A673 (cell line): ENCODE results near the gene CWC15.

Source experiments
- CTCF ChIP-seq: fragments of 300-800, 200-600 bp; sonication (generic); conservative IDR thresholded peaks from 2 replicates; pipeline ENCODE4 v1.5.1; 2017; ENCODE audit warnings: low read depth, mild to moderate bottlenecking, antibody characterized with exemption, low read length, moderate library complexity, mixed read lengths
- EZH2 ChIP-seq: fragments of 200-600 bp; sonication (generic); IDR thresholded peaks from 2 replicates; pipeline ENCODE4 v1.6.1; 2017; ENCODE audit warnings: borderline replicate concordance, low read depth, mild to moderate bottlenecking, mixed read lengths, antibody characterized with exemption, low read length; ENCODE audit not compliant: poor library complexity, severe bottlenecking

DNA sequence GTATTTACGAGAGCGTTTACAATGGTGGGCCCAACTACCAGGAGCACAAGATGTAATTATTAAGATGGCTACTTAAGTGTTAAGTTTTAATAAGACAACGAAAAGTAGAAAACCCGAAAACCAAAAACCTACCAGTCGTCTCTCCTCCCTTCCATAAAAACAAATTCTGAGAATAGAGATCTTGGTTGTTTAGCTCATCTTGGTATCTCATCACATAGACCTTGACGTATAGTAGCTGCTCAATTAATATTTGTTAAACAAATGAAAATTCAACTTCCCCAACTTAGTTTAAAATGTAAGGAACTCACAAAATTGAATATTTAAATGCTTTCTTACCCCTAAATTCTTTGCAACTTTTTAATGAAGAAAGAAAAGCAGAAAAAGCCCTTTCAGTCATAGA lies 822 bp upstream of the CWC15 start:
- no peak for TF ChIP-seq CTCF
- TF ChIP-seq EZH2, result no peak
